OCI-LY1 (cell line): ENCODE data around the gene ATG5.

Experiments
- CTCF ChIP-seq: fragments of 200-600 bp; sonication (generic), shearing (Covaris generic); IDR thresholded peaks from 2 replicates; pipeline ENCODE4 v1.5.1; 2017; ENCODE audit warnings: mild to moderate bottlenecking, antibody characterized with exemption, low read length, moderate library complexity, mixed read lengths
- EZH2 ChIP-seq: fragments of 200-600 bp; sonication (generic), shearing (Covaris generic); IDR thresholded peaks from 2 replicates; pipeline ENCODE4 v1.8.0; 2017; ENCODE audit warnings: borderline replicate concordance, mixed run types, mild to moderate bottlenecking, antibody characterized with exemption, low read length, moderate library complexity, mixed read lengths

- no peak for TF ChIP-seq CTCF
- no peak for TF ChIP-seq EZH2
These were observed 110.0 kb downstream of the ATG5 start for GRCh38 chr6:106215608-106216007.
